Stomach (tissue), 9 donors: ENCODE results near the gene SEMA6A. TPM values are rescaled to one million over a fixed set of nuclear protein-coding genes. Genes with fewer than 3 reads are reported as not detected.

Experiments used
- DNase-seq, 2 donors: peaks; one replicate each; pipeline versions ENCODE4 v3.0.0 to v3.0.0-alpha.2; 2013 to 2019
- H3K27ac ChIP-seq, 5 donors: fragments of 200-600 bp in 4 of 5; sonication (generic) in 4 of 5; one replicate each; pipeline ENCODE4 v1.5.1; 2013 to 2019; ENCODE audit warnings: mild to moderate bottlenecking in 1 of 5, moderate library complexity in 1 of 5
- H3K27me3 ChIP-seq, 3 donors: fragments of 200-600 bp; sonication (generic); one replicate each; pipeline ENCODE4 v1.5.1; 2017 to 2019; ENCODE audit warnings: mixed run types in 1 of 3
- H3K36me3 ChIP-seq, 4 donors: fragments of 200-600 bp; sonication (generic); 1 replicate in 3 of 4; 2 replicates in 1 of 4; pipeline ENCODE4 v1.5.1; 2016 to 2019
- H3K4me1 ChIP-seq, 4 donors: fragments of 200-600 bp; sonication (generic); one replicate each; pipeline ENCODE4 v1.5.1; 2016 to 2019
- H3K4me3 ChIP-seq, 4 donors: fragments of 200-600 bp; sonication (generic) in 3 of 4; one replicate each; pipeline ENCODE4 v1.5.1; 2016 to 2019; ENCODE audit warnings: mild to moderate bottlenecking in 1 of 4
- H3K9me3 ChIP-seq, 4 donors: fragments of 200-600 bp; sonication (generic); one replicate each; pipeline ENCODE4 v1.5.1; 2016 to 2019
- CTCF ChIP-seq, 7 experiments: fragments of 450-650 bp in 4 of 7; fragments of 200-600 bp in 3 of 7; sonication (generic) in 3 of 7; IDR thresholded peaks; one replicate each; pipeline ENCODE4 v1.5.1; 2016 to 2019; ENCODE audit warnings: antibody characterized with exemption in 7 of 7, control low read depth in 2 of 7, mild to moderate bottlenecking in 1 of 7
- EP300 ChIP-seq: sonication (generic); formaldehyde crosslinking; IDR thresholded peaks from one replicate; pipeline ENCODE4 v1.6.1; 2017; ENCODE audit warnings: antibody characterized with exemption
- POLR2A ChIP-seq, 4 donors: fragments of 450-650 bp; IDR thresholded peaks; one replicate each; pipeline ENCODE4 v1.6.1; 2016; ENCODE audit warnings: antibody characterized with exemption in 4 of 4, control low read depth in 2 of 4, mild to moderate bottlenecking in 1 of 4, moderate library complexity in 1 of 4
- POLR2AphosphoS5 ChIP-seq, 3 donors: sonication (generic); formaldehyde crosslinking; IDR thresholded peaks; one replicate each; pipeline ENCODE4 v1.6.1; 2016; ENCODE audit warnings: antibody characterized with exemption in 3 of 3
- WGBS, 5 donors: extraction: QIAGEN DNeasy Blood & Tissue Kit in 3 of 5; methylation state at CpG; one replicate each; pipeline versions ENCODE4 v1.1.5 to v1.1.7; 2013 to 2018; 5-methylcytosine and 5-hydroxymethylcytosine counted together
- intact Hi-C: fragments of 100-400 bp; cut with DNase I; formaldehyde crosslinking; loops from one replicate; pipeline ENCODE4 v1.15.1; 2023; ENCODE audit warnings: low total_unique reads
- polyA plus RNA-seq, 3 donors: library from polyadenylated mRNA; stranded (reverse); fragments of 200-250 nt; gene quantifications; one replicate each; pipeline ENCODE4 v1.2.3, GENCODE V29; 2013
- total RNA-seq, 5 donors: library from RNA; depleted of rRNA; stranded (reverse); fragments of >200 nt; gene quantifications; one replicate each; pipeline versions ENCODE4 v1.1.0 to v1.2.3, GENCODE V29; 2014 to 2016
- donor health status: healthy with polysubstance abuse.
- donor health status: Bipolar disorder and iron deficiency.
- donor health status: healthy.

The SEMA6A gene
- total and polyA plus RNA-seq, 8 donors, result 0.37 to 37.5 (median 11.0) TPM

- H3K4me1 ChIP-seq, result peaks cover 0 to 10% (median 7%) of the 10 kb centered on the region in 4 donors
- no peaks in the 10 kb centered on the region for H3K27me3 ChIP-seq
- H3K27ac ChIP-seq, result no peak overlapping the region
- no peak for DNase-seq
- TF ChIP-seq POLR2A (IDR thresholded peaks at IDR 0.05) (no peak), POLR2AphosphoS5 (IDR thresholded peaks at IDR 0.05) (no peak), EP300 (no peak)
- intact Hi-C loops, result no loop called here
- peaks cover 8 to 36% (median 25%) of the 10 kb centered on the region in 4 donors for H3K36me3 ChIP-seq
- no peaks in the 10 kb centered on the region for H3K9me3 ChIP-seq
- WGBS, 5 donors, result 94 to 98% (median 98%) methylated on average over 11 to 32 of the region's 32 CpGs
- H3K4me3 ChIP-seq, result no peak overlapping the region
These were observed 128.1 kb downstream of the SEMA6A start for GRCh38 chr5:116446356-116447005.

DNA sequence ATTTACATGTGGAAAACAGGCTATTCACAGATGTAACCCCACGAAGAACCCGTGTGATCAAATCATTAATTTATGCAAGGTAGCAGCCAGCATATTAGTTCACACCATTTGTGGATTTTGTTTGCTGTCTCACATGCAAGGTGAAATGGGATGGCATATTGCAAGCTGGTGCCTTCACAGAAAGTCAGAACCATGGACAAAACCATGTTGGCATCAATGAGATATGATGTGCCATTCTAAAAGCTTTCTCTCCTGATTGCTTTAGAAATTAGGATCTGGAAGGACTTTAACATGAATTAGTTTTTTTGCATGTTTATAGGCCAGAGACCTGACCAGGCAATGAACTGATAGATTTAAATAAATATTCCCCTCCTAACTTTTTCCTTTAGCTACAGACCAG, 129.3 kb downstream of the SEMA6A start:
- TF ChIP-seq POLR2A (IDR thresholded peaks at IDR 0.05) (no peak), CTCF (IDR thresholded peaks at IDR 0.05) (no peak)
- Histone ChIP-seq H3K36me3 (peaks cover 8 to 36% (median 25%) of the 10 kb centered on the region in 4 donors), H3K27ac (no peak overlapping the region), H3K4me3 (no peak overlapping the region), H3K9me3 (no peaks in the 10 kb centered on the region), H3K4me1 (peaks cover 0 to 10% (median 7%) of the 10 kb centered on the region in 4 donors), H3K27me3 (no peaks in the 10 kb centered on the region)
- 94 to 99% (median 98%) methylated on average over 2 of the region's 2 CpGs for WGBS, 5 donors
- intact Hi-C loops, result no loop called here
- no peak for DNase-seq

DNA sequence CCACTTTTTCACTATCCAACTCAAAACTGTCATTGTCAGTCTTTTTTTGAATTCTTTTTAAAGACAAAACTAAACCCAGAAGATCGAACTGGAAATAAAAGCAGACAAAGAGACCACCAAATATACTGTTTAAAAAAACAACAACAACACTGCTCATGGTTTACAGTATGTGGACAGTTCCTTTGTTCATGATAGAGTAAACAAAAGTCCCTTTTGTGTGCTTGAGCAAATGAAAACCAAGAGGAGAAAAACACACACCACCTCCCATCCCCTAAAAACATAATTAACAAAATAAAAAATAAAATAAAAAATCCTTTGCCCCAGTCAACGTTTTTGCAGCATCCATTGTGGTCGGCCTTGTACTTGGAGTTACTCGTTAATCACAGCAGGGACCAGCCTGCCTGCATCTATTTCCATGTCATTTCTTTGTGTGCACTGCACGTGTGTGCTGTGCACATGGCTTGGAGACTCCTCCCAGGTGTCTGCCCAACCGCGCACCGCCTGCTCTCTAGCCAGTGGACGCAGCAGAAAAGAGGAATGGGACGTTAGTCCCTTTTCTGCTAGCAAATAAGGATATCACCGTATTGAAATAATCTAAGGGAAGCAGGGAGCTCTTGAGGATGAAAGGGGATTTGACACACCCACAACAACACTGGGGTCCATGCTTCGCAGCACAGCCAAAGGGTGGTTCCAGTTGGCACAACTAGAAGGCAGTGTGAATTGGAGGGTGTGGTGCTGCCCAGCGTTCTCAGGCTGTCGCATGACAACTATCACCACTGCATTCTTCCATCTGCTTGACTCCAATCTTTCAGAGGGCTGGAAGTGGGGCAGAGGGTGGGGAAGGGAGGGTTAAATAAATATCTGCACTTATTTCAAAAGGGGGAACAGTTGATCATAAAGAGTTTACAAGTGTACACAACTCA, 130.0 kb downstream of the SEMA6A start:
- Histone ChIP-seq H3K36me3 (peaks cover 8 to 36% (median 25%) of the 10 kb centered on the region in 4 donors), H3K4me3 (no peak overlapping the region), H3K4me1 (peaks cover 0 to 10% (median 7%) of the 10 kb centered on the region in 4 donors), H3K9me3 (no peaks in the 10 kb centered on the region), H3K27ac (no peak overlapping the region), H3K27me3 (no peaks in the 10 kb centered on the region)
- no peak for DNase-seq
- intact Hi-C loops, result no loop called here
- 74 to 84% (median 79%) methylated on average over 14 of the region's 14 CpGs for WGBS, 5 donors
- TF ChIP-seq CTCF (IDR thresholded peaks at IDR 0.05) (no peak), POLR2AphosphoS5 (IDR thresholded peaks at IDR 0.05) (no peak), EP300 (no peak), POLR2A (IDR thresholded peaks at IDR 0.05) (no peak)

DNA sequence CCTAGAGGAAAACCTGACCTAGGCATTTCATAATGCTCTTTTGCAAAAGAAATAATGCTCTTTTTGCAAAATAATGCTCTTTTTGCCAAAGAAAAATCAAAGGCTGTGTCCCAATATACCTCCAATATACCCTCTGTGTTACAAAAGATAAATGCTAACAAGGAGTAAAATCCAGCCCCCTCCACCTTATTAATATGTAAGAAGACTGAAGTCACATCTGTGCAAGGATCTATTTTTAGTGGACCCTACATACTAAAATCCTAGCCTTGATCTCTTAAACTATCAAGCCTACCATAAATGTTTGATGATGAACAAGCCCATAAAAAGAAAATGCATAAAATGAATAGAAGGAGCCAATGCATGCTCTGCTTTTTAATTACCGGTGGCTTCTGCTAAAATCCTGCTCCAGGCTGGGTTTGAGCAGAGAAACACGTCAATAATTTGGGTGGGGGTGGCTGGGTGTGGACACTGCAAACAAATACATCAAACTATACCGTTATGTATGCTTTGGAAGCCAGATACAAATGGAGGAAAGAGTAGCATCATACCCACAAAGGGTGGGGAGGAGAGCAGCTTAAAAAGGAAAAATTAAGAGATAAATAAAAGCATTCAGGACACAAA, 131.6 kb downstream of the SEMA6A start:
- 74 to 92% (median 82%) methylated on average over 3 of the region's 3 CpGs for WGBS, 5 donors
- Histone ChIP-seq H3K4me3 (no peak overlapping the region), H3K27ac (no peak overlapping the region), H3K9me3 (no peaks in the 10 kb centered on the region), H3K4me1 (peaks cover 0 to 10% (median 7%) of the 10 kb centered on the region in 4 donors), H3K36me3 (peaks cover 8 to 32% (median 25%) of the 10 kb centered on the region in 4 donors), H3K27me3 (no peaks in the 10 kb centered on the region)
- no peak for TF ChIP-seq POLR2A (IDR thresholded peaks at IDR 0.05)
- TF ChIP-seq EP300, result no peak
- no peak for TF ChIP-seq POLR2AphosphoS5 (IDR thresholded peaks at IDR 0.05)
- no peak for TF ChIP-seq CTCF (IDR thresholded peaks at IDR 0.05)
- intact Hi-C loops, result no loop called here
- no peak for DNase-seq
